HEK293 (cell line): ENCODE measurements around the gene MED19.

ENCODE experiments used
- CTCF ChIA-PET: fragments of 350-600 bp; formaldehyde crosslinking; extraction: SDS; loops from one replicate; lab custom pipeline; 2021; ENCODE audit warnings: antibody characterized with exemption; lab: Yijun Ruan, JAX
- POLR2A ChIA-PET: fragments of 300-600 bp; formaldehyde crosslinking; extraction: SDS; loops from one replicate; lab custom pipeline; 2020; ENCODE audit warnings: antibody characterized with exemption, inconsistent platforms; lab: Yijun Ruan, JAX
- H3K27ac ChIP-seq: fragments of 200-500 bp; sonication (Bioruptor generic); 2 replicates; pipeline ENCODE4 v1.5.1; 2014; ENCODE audit warnings: low read depth, low read length, control low read depth, inconsistent platforms; ENCODE audit errors: extremely low read depth
- H3K36me3 ChIP-seq, 2 experiments: fragments of 200-500 bp in 1 of 2; sonication (Bioruptor generic) in 1 of 2; 1 replicate in 1 of 2; 2 replicates in 1 of 2; pipeline ENCODE4 v1.5.1; 2014 to 2017; ENCODE audit warnings: inconsistent platforms in 2 of 2, low read length in 2 of 2; ENCODE audit not compliant: control insufficient read depth in 2 of 2, insufficient read depth in 1 of 2
- H3K4me1 ChIP-seq: fragments of 200-500 bp; sonication (Bioruptor generic); 2 replicates; pipeline ENCODE4 v1.5.1; 2014; ENCODE audit warnings: mild to moderate bottlenecking, low read length, inconsistent platforms; ENCODE audit not compliant: control insufficient read depth, insufficient read depth
- H3K4me3 ChIP-seq: 2 replicates; pipeline ENCODE4 v1.5.1; 2011; ENCODE audit warnings: low read depth, mild to moderate bottlenecking, control low read depth, low read length, moderate library complexity
- H3K9me3 ChIP-seq: fragments of 200-500 bp; sonication (Bioruptor generic); 2 replicates; pipeline ENCODE4 v1.5.1; 2014; ENCODE audit warnings: low read depth, low read length, inconsistent platforms; ENCODE audit not compliant: control insufficient read depth, insufficient read depth
- GLIS2 ChIP-seq: fragments of 450-650 bp; formaldehyde crosslinking; IDR thresholded peaks from 2 replicates; pipeline ENCODE4 v1.5.1; 2016; ENCODE audit warnings: missing biosample characterization, missing genetic modification characterization
- KLF10 ChIP-seq: fragments of 450-650 bp; IDR thresholded peaks from 2 replicates; pipeline ENCODE4 v1.5.1; 2018; ENCODE audit warnings: missing biosample characterization, mild to moderate bottlenecking, missing genetic modification characterization
- SALL2 ChIP-seq: fragments of 450-650 bp; formaldehyde crosslinking; IDR thresholded peaks from 2 replicates; pipeline ENCODE4 v1.5.0; 2017; ENCODE audit warnings: missing biosample characterization, mild to moderate bottlenecking, missing genetic modification characterization, borderline replicate concordance
- SCRT1 ChIP-seq: fragments of 450-650 bp; formaldehyde crosslinking; IDR thresholded peaks from 2 replicates; pipeline ENCODE4 v1.5.1; 2016; ENCODE audit warnings: missing biosample characterization, missing genetic modification characterization, borderline replicate concordance
- SCRT2 ChIP-seq: fragments of 450-650 bp; formaldehyde crosslinking; IDR thresholded peaks from 2 replicates; pipeline ENCODE4 v1.5.1; 2016; ENCODE audit warnings: missing biosample characterization, missing genetic modification characterization
- YY2 ChIP-seq: fragments of 450-650 bp; formaldehyde crosslinking; IDR thresholded peaks from 2 replicates; pipeline ENCODE4 v1.5.1; 2016; ENCODE audit warnings: missing biosample characterization, missing genetic modification characterization
- ZBTB17 ChIP-seq: fragments of 450-650 bp; formaldehyde crosslinking; IDR thresholded peaks from 2 replicates; pipeline ENCODE4 v1.5.1; 2016; ENCODE audit warnings: missing biosample characterization, missing genetic modification characterization
- ZBTB21 ChIP-seq: fragments of 450-650 bp; formaldehyde crosslinking; IDR thresholded peaks from 2 replicates; pipeline ENCODE4 v1.5.1; 2017; ENCODE audit warnings: missing biosample characterization, missing genetic modification characterization
- ZNF10 ChIP-seq: fragments of 450-650 bp; formaldehyde crosslinking; IDR thresholded peaks from 2 replicates; pipeline ENCODE4 v1.5.1; 2017; ENCODE audit warnings: missing biosample characterization, missing genetic modification characterization
- ZNF114 ChIP-seq: fragments of 450-650 bp; formaldehyde crosslinking; IDR thresholded peaks from 2 replicates; pipeline ENCODE4 v1.5.0; 2017; ENCODE audit warnings: missing biosample characterization, missing genetic modification characterization
- ZNF146 ChIP-seq: fragments of 450-650 bp; formaldehyde crosslinking; IDR thresholded peaks from 2 replicates; pipeline ENCODE4 v1.5.1; 2016; ENCODE audit warnings: missing biosample characterization, missing genetic modification characterization
- ZNF155 ChIP-seq: fragments of 450-650 bp; formaldehyde crosslinking; IDR thresholded peaks from 2 replicates; pipeline ENCODE4 v1.5.1; 2016; ENCODE audit warnings: missing biosample characterization, missing genetic modification characterization
- ZNF19 ChIP-seq: fragments of 450-650 bp; formaldehyde crosslinking; IDR thresholded peaks from 2 replicates; pipeline ENCODE4; 2016; ENCODE audit warnings: missing biosample characterization, missing genetic modification characterization, low read depth
- ZNF341 ChIP-seq: fragments of 450-650 bp; formaldehyde crosslinking; IDR thresholded peaks from 2 replicates; pipeline ENCODE4; 2016; ENCODE audit warnings: low read depth, missing biosample characterization, missing genetic modification characterization
- ZNF350 ChIP-seq: fragments of 450-650 bp; formaldehyde crosslinking; IDR thresholded peaks from 2 replicates; pipeline ENCODE4 v1.5.0; 2017; ENCODE audit warnings: missing biosample characterization, mild to moderate bottlenecking, missing genetic modification characterization
- ZNF394 ChIP-seq: fragments of 450-650 bp; formaldehyde crosslinking; IDR thresholded peaks from 2 replicates; pipeline ENCODE4 v1.5.1; 2016; ENCODE audit warnings: missing biosample characterization, missing genetic modification characterization, mild to moderate bottlenecking, moderate library complexity, borderline replicate concordance
- ZNF521 ChIP-seq: fragments of 450-650 bp; formaldehyde crosslinking; IDR thresholded peaks from 2 replicates; pipeline ENCODE4 v1.5.1; 2017; ENCODE audit warnings: missing biosample characterization, mild to moderate bottlenecking, missing genetic modification characterization
- ZNF548 ChIP-seq: fragments of 450-650 bp; formaldehyde crosslinking; IDR thresholded peaks from 2 replicates; pipeline ENCODE4 v1.5.1; 2016; ENCODE audit warnings: missing biosample characterization, missing genetic modification characterization
- ZNF585B ChIP-seq: fragments of 450-650 bp; formaldehyde crosslinking; IDR thresholded peaks from 2 replicates; pipeline ENCODE4 v1.5.1; 2016; ENCODE audit warnings: missing biosample characterization, missing genetic modification characterization
- ZNF621 ChIP-seq: fragments of 450-650 bp; formaldehyde crosslinking; IDR thresholded peaks from 2 replicates; pipeline ENCODE4 v1.5.1; 2017; ENCODE audit warnings: missing biosample characterization, missing genetic modification characterization
- ZNF768 ChIP-seq: fragments of 450-650 bp; formaldehyde crosslinking; IDR thresholded peaks from 2 replicates; pipeline ENCODE4 v1.5.1; 2018; ENCODE audit warnings: missing biosample characterization, mild to moderate bottlenecking, missing genetic modification characterization
- ZNF776 ChIP-seq: fragments of 450-650 bp; formaldehyde crosslinking; IDR thresholded peaks from 2 replicates; pipeline ENCODE4 v1.5.0; 2017; ENCODE audit warnings: missing biosample characterization, missing genetic modification characterization, borderline replicate concordance
- ZNF777 ChIP-seq: fragments of 450-650 bp; formaldehyde crosslinking; IDR thresholded peaks from 2 replicates; pipeline ENCODE4 v1.5.1; 2017; ENCODE audit warnings: missing biosample characterization, missing genetic modification characterization, borderline replicate concordance
- ZSCAN30 ChIP-seq: fragments of 450-650 bp; IDR thresholded peaks from 2 replicates; pipeline ENCODE4 v1.5.1; 2018; ENCODE audit warnings: missing biosample characterization, mild to moderate bottlenecking, missing genetic modification characterization, moderate library complexity
- ZXDB ChIP-seq: fragments of 450-650 bp; formaldehyde crosslinking; IDR thresholded peaks from 2 replicates; pipeline ENCODE4 v1.5.1; 2016; ENCODE audit warnings: missing biosample characterization, missing genetic modification characterization
- TF ChIP-seq, protein P1 (sequence below): fragments of 450-650 bp; formaldehyde crosslinking; optimal IDR thresholded peaks from 2 replicates; pipeline ENCODE3; 2016; ENCODE audit warnings: missing biosample characterization, mild to moderate bottlenecking, missing genetic modification characterization
- TF ChIP-seq, protein P2 (sequence below): IDR thresholded peaks from 2 replicates; pipeline ENCODE4 v1.6.1; 2011; ENCODE audit warnings: mild to moderate bottlenecking, low read depth, low read length, borderline replicate concordance
- TF ChIP-seq, protein P3 (sequence below): fragments of 450-650 bp; formaldehyde crosslinking; IDR thresholded peaks from 2 replicates; pipeline ENCODE4 v1.5.1; 2016; ENCODE audit warnings: missing biosample characterization, missing genetic modification characterization, low read depth
- TF ChIP-seq, protein P4 (sequence below): fragments of 450-650 bp; formaldehyde crosslinking; IDR thresholded peaks from 2 replicates; pipeline ENCODE4 v1.5.1; 2016; ENCODE audit warnings: missing biosample characterization, missing genetic modification characterization

MED19 gene

DNA sequence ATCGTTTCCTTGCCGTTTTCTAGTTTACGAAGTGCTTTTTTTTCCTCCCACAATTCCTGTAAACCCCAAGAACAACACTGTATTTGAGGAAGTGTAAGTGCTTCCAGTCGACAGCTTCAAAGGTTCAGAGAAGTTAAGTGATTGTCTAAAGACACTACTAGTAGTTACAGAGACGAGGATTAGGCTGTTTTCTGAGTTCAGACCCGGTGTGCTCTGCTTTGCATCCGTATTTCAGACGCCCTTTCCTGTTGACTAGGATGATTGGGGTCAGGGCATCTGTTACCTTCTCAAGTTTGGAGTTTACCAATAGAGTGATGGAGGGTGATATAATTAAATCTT, 54.0 kb downstream of the MED19 start:
- Histone ChIP-seq H3K9me3 (no peaks in the 10 kb centered on the region), H3K4me1 (no peaks in the 10 kb centered on the region), H3K36me3 (peaks cover 0 to 38% of the 10 kb centered on the region in 2 experiments; a peak in 2 of 3 replicates), H3K4me3 (peak overlapping the region; percentile 73), H3K27ac (no peak overlapping the region)
- POLR2A ChIA-PET, result interaction anchor here (1.1 kb wide), 1 partner anchor 9 kb away, joined by 5 read pairs; no protein-coding TSS in a partner anchor
- no peak for TF ChIP-seq ZXDB (tag by site-specific recombination)
- peak; percentile 82 for TF ChIP-seq ZBTB17 (tag by site-specific recombination)
- no peak for TF ChIP-seq ZNF350 (tag by site-specific recombination)
- CTCF ChIA-PET, result interaction anchor here (0.8 to 1.9 kb wide), 2 partner anchors 13 to 94 kb away, joined by 5 to 9 read pairs; partner anchors contain the start of gene BTBD18

DNA sequence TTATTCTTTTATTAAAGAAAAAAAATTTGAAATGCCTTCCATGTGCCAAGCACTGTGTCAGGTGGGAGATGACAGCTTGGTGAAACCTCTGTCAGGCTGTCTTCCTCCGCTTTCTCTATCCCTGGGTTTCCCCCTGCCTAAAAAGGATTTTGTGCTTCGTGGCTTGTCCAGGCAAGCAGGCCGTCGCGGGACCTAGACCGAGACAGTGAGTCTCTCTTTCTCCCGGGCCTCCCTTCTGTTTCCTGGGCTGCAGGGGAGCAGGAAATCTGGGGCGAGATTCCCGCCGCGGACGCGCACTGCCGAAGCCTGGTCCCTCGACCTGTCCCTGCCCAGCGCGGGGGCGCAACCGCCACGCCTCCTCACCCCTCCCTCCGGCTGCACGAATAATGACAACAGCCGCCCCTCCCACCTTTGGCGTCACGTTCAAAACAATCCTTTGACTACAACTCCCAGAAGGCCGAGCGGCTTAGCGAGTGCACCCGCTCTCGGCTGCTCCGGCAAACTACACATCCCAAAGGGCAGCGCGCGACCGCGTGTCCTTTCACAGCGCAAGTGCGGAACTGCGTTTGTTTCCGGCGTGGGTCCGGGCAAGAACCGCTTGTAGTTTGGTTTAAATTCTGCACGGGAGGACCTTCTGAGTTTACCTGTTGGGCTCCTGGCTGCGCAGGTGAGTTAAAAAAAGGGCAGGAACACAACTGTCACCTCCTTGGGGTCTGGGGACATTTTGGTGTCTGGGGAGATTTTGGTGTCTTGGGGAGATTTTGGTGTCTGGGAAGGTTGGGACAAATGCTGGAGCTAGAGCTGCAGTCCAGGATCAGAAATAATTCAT, 54.6 kb downstream of the MED19 start, which contains the start of gene CLP1:
CLP1 (plus strand) TSS at position 569 of the 829 bp plus-strand sequence. CDS start 1,715 bp downstream, outside the sequence.
- Histone ChIP-seq H3K9me3 (no peaks in the 10 kb centered on the region), H3K4me1 (no peaks in the 10 kb centered on the region), H3K36me3 (peaks cover 0 to 32% of the 10 kb centered on the region in 2 experiments; a peak in 2 of 3 replicates), H3K4me3 (peak within 1 kb of the TSS; percentile 73), H3K27ac (0 out of 2 replicates have a peak within 1 kb of the TSS, but pooled peaks have one; percentile 11)
- POLR2A ChIA-PET, result interaction anchor here (1.0 to 1.1 kb wide), 2 partner anchors 9 to 17 kb away, joined by 3 to 5 read pairs; no protein-coding TSS in a partner anchor
- CTCF ChIA-PET, result interaction anchor here (0.8 to 1.9 kb wide), 4 partner anchors 13 to 94 kb away, joined by 5 to 9 read pairs (median 7); partner anchors contain the start of gene BTBD18
- no peak for TF ChIP-seq ZNF777 (tag by site-specific recombination)
- TF ChIP-seq ZNF585B (tag by site-specific recombination), result no peak
- no peak for TF ChIP-seq ZNF621 (tag by site-specific recombination)
- 0 out of 2 replicates have a peak, but pooled peaks have one; percentile 47 for TF ChIP-seq ZSCAN30
- no peak for TF ChIP-seq ZNF768
- TF ChIP-seq ZNF521, result no peak
- TF ChIP-seq SALL2, result no peak
- TF ChIP-seq ZNF10, result no peak
- TF ChIP-seq, protein P1, sequence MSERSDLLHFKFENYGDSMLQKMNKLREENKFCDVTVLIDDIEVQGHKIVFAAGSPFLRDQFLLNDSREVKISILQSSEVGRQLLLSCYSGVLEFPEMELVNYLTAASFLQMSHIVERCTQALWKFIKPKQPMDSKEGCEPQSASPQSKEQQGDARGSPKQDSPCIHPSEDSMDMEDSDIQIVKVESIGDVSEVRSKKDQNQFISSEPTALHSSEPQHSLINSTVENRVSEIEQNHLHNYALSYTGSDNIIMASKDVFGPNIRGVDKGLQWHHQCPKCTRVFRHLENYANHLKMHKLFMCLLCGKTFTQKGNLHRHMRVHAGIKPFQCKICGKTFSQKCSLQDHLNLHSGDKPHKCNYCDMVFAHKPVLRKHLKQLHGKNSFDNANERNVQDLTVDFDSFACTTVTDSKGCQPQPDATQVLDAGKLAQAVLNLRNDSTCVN (tag by site-specific recombination), result peak; percentile 83
- peak; percentile 57; the same call in 1 of the 2 replicates for TF ChIP-seq ZBTB21 (tag by site-specific recombination)
- TF ChIP-seq YY2 (tag by site-specific recombination), result no peak
- TF ChIP-seq ZNF114 (tag by site-specific recombination), result no peak
- no peak for TF ChIP-seq ZNF776 (tag by site-specific recombination)
- no peak for TF ChIP-seq ZNF146 (tag by site-specific recombination)
- no peak for TF ChIP-seq ZNF155 (tag by site-specific recombination)
- TF ChIP-seq KLF10 (tag by site-specific recombination), result peak; percentile 81
- TF ChIP-seq ZNF341, result peak; percentile 96
- peak; percentile 75 for TF ChIP-seq GLIS2 (tag by site-specific recombination)
- TF ChIP-seq ZNF19 (tag by site-specific recombination), result no peak
- TF ChIP-seq, protein P2, sequence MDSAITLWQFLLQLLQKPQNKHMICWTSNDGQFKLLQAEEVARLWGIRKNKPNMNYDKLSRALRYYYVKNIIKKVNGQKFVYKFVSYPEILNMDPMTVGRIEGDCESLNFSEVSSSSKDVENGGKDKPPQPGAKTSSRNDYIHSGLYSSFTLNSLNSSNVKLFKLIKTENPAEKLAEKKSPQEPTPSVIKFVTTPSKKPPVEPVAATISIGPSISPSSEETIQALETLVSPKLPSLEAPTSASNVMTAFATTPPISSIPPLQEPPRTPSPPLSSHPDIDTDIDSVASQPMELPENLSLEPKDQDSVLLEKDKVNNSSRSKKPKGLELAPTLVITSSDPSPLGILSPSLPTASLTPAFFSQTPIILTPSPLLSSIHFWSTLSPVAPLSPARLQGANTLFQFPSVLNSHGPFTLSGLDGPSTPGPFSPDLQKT, result peak; percentile 94
- TF ChIP-seq, protein P3, sequence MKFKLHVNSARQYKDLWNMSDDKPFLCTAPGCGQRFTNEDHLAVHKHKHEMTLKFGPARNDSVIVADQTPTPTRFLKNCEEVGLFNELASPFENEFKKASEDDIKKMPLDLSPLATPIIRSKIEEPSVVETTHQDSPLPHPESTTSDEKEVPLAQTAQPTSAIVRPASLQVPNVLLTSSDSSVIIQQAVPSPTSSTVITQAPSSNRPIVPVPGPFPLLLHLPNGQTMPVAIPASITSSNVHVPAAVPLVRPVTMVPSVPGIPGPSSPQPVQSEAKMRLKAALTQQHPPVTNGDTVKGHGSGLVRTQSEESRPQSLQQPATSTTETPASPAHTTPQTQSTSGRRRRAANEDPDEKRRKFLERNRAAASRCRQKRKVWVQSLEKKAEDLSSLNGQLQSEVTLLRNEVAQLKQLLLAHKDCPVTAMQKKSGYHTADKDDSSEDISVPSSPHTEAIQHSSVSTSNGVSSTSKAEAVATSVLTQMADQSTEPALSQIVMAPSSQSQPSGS (tag by site-specific recombination), result no peak
- TF ChIP-seq ZNF548, result no peak
- peak; percentile 34; the same call in 1 of the 2 replicates for TF ChIP-seq SCRT2 (tag by site-specific recombination)
- TF ChIP-seq, protein P4, sequence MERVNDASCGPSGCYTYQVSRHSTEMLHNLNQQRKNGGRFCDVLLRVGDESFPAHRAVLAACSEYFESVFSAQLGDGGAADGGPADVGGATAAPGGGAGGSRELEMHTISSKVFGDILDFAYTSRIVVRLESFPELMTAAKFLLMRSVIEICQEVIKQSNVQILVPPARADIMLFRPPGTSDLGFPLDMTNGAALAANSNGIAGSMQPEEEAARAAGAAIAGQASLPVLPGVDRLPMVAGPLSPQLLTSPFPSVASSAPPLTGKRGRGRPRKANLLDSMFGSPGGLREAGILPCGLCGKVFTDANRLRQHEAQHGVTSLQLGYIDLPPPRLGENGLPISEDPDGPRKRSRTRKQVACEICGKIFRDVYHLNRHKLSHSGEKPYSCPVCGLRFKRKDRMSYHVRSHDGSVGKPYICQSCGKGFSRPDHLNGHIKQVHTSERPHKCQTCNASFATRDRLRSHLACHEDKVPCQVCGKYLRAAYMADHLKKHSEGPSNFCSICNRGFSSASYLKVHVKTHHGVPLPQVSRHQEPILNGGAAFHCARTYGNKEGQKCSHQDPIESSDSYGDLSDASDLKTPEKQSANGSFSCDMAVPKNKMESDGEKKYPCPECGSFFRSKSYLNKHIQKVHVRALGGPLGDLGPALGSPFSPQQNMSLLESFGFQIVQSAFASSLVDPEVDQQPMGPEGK, result peak; percentile 99
- peak; percentile 38; the same call in 1 of the 2 replicates for TF ChIP-seq ZNF394 (tag by site-specific recombination)
- TF ChIP-seq SCRT1 (tag by site-specific recombination), result no peak
